ENCODE data around the gene EID2.

DNA sequence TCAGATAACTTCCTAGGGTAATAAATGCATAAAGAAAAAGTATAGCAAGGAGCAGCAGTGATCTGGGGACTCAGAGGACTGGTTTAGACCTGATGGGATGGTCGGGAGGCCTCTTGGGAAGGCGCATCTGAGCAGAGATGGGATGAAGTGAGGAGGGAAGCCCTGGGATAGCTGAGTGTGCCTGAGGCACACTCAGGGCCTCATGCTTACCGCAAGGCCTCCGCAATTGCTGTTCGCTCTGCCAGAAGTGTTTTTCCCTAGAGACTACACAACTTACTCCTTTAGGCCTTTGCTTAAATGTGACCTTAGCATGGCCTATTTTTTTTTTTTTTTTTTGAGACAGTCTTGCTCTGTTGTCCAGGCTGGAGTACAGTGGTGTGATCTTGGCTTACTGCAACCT is 45.3 kb downstream of the EID2 start:
- TF ChIP-seq EZH2 (IDR thresholded peaks at IDR 0.05; ENCODE audit: low read depth) (no peak), CTCF (conservative IDR thresholded peaks at IDR 0.05) (no peak)
